ENCODE data around the gene OMP. TPM values are rescaled to one million over a fixed set of nuclear protein-coding genes. Genes with fewer than 3 reads are reported as not detected.

Gene OMP
- total and polyA plus RNA-seq, 2 of the 13 experiments (the other 11 are each of a cell fraction or from before 2014, with no cell fraction given), result not detected

GRCh38 chr11:77130763-77131513 is 28.3 kb downstream of the OMP start (continued):
- TF ChIP-seq ZNF350 (CRISPR knock-in tag; IDR thresholded peaks at IDR 0.05; ENCODE audit: borderline replicate concordance, low read depth), result 0 out of 2 replicates have a peak, but pooled peaks have one; percentile 28
- TF ChIP-seq ZBTB7B (CRISPR knock-in tag; IDR thresholded peaks at IDR 0.05), result peak; percentile 95
- peak; percentile 70 for TF ChIP-seq ZMYM4 (CRISPR knock-in tag; IDR thresholded peaks at IDR 0.05)
- 0 out of 2 replicates have a peak, but pooled peaks have one; percentile 17 for TF ChIP-seq KDM4B (CRISPR knock-in tag; IDR thresholded peaks at IDR 0.05)
- TF ChIP-seq NR2F1 (CRISPR knock-in tag; IDR thresholded peaks at IDR 0.05), result peak; percentile 73 to 86
- TF ChIP-seq NR2F6 (IDR thresholded peaks at IDR 0.05), result peak; percentile 91
- TF ChIP-seq NR2F6 (CRISPR knock-in tag; IDR thresholded peaks at IDR 0.05), result peak; percentile 96
- no peak for TF ChIP-seq ZNF629 (CRISPR knock-in tag; conservative IDR thresholded peaks at IDR 0.05)
- TF ChIP-seq SP1 (IDR thresholded peaks at IDR 0.05), result no peak
- TF ChIP-seq SP1 (CRISPR knock-in tag; IDR thresholded peaks at IDR 0.05), result peak; percentile 48; the same call in 1 of the 2 replicates
- 0 out of 2 replicates have a peak, but pooled peaks have one; percentile 47 for TF ChIP-seq EEA1 (CRISPR knock-in tag; IDR thresholded peaks at IDR 0.05; ENCODE audit: borderline replicate concordance)
- TF ChIP-seq ZKSCAN1 (IDR thresholded peaks at IDR 0.05; ENCODE audit: low read length), result no peak
- TF ChIP-seq HNF1B (CRISPR knock-in tag; IDR thresholded peaks at IDR 0.05), result peak; percentile 90
- no peak for TF ChIP-seq ZNF234 (CRISPR knock-in tag; conservative IDR thresholded peaks at IDR 0.05)
- TF ChIP-seq FOXC1 (CRISPR knock-in tag; IDR thresholded peaks at IDR 0.05; ENCODE audit: borderline replicate concordance), result 0 out of 2 replicates have a peak, but pooled peaks have one; percentile 70
- 0 out of 2 replicates have a peak, but pooled peaks have one; percentile 27 for TF ChIP-seq ZNF264 (CRISPR knock-in tag; IDR thresholded peaks at IDR 0.05)
- TF ChIP-seq KLF11 (CRISPR knock-in tag; IDR thresholded peaks at IDR 0.05), result no peak
- TF ChIP-seq KLF9 (CRISPR knock-in tag; IDR thresholded peaks at IDR 0.05; ENCODE audit: low read depth), result no peak
- no peak for TF ChIP-seq ZNF224 (CRISPR knock-in tag; IDR thresholded peaks at IDR 0.05)
- TF ChIP-seq SALL1 (CRISPR knock-in tag; IDR thresholded peaks at IDR 0.05), result peak; percentile 90
- TF ChIP-seq HMGXB4 (CRISPR knock-in tag; IDR thresholded peaks at IDR 0.05; ENCODE audit: borderline replicate concordance in 1 of 2, low read depth in 1 of 2), result no peak
- TF ChIP-seq ZNF292 (CRISPR knock-in tag; IDR thresholded peaks at IDR 0.05; ENCODE audit: borderline replicate concordance, low read depth), result peak; percentile 87; the same call in 1 of the 2 replicates
- TF ChIP-seq ZNF572 (CRISPR knock-in tag; IDR thresholded peaks at IDR 0.05), result peak; percentile 90; the same call in 1 of the 2 replicates
- TF ChIP-seq PITX1 (CRISPR knock-in tag; IDR thresholded peaks at IDR 0.05), result peak; percentile 72; the same call in 1 of the 2 replicates
- TF ChIP-seq ATF5 (CRISPR knock-in tag; IDR thresholded peaks at IDR 0.05; ENCODE audit: low read depth), result no peak
- TF ChIP-seq ZFY (CRISPR knock-in tag; IDR thresholded peaks at IDR 0.05), result peak; percentile 78

Measured in HepG2 (cell line).